Hepatocyte (in vitro differentiated cells): ENCODE measurements around the gene HS3ST4.

Source experiments
- CTCF ChIP-seq: fragments of 200-600 bp; sonication (generic); IDR thresholded peaks from 2 replicates; pipeline ENCODE4 v1.5.1; 2016; ENCODE audit warnings: antibody characterized with exemption, mild to moderate bottlenecking; ENCODE audit not compliant: poor library complexity
- EZH2 ChIP-seq: fragments of 200-600 bp; sonication (generic); IDR thresholded peaks from 2 replicates; pipeline ENCODE4 v1.6.1; 2016; ENCODE audit warnings: antibody characterized with exemption, mild to moderate bottlenecking, borderline replicate concordance

DNA sequence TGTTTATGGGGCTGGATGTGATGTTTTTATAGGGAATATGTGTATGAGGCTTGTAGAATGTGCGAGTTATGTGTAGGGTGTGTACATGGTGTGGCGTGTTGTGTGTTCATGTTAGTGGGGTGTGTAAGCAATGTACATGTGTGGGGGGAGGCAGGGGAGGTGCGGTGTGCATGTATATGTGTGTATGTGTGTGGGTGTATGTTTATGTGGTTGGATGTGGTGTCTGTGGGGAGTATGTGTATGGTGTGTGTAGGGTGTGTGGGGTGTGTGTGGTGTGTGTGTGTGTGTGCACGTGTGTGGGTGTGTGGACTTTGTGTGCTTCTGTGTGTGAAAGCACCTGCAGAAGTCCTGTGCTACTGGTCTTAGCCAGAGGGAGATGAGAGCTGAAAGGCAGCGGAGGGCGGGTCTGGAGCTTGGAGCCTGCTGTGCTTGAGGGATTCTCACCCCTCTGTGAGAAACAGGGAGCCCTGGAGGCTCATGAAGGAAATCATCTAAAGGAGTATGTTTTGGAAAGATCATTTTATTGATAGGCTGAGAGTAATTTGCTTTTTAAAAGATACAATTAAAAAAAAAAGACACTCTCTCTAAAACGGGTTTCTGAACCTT, 222.7 kb downstream of the HS3ST4 start:
- TF ChIP-seq CTCF (no peak), EZH2 (no peak)
